Fibroblast of skin of abdomen (primary cell): ENCODE measurements around the gene NPIPB4. TPM values are rescaled to one million over a fixed set of nuclear protein-coding genes. Genes with fewer than 3 reads are reported as not detected.
"Not testable (repeated sequence)": the region's sequence is repeated elsewhere in the genome, so short reads cannot be mapped to it uniquely, and the experiment has no call there.

Experiments used
- DNase-seq: peaks from one replicate; pipeline ENCODE4 v3.0.0-alpha.2; 2013
- polyA plus RNA-seq, 2 experiments: library from polyadenylated mRNA; unstranded; fragments of 120-200 nt; gene quantifications; one replicate each; pipeline ENCODE4 v1.2.1, GENCODE V29; 2013; ENCODE audit not compliant: insufficient read length in 2 of 2

NPIPB4 gene
- 25.5 TPM for polyA plus RNA-seq (2013, experiment 1 of 2; ENCODE audit: insufficient read length)
- polyA plus RNA-seq (2013, experiment 2 of 2; ENCODE audit: insufficient read length), result 26.2 TPM

- DNase-seq, result not testable (repeated sequence)
These were observed at the start of gene NPIPB4 for GRCh38 chr16:21857656-21858055. TSS of gene NPIPB4 (minus strand) at chr16:21857756. CDS start at chr16:21857378, 378 bp downstream.

GRCh38 chr16:21898998-21899397 lies 41.4 kb upstream of the NPIPB4 start:
- DNase-seq, result not testable (repeated sequence)

GRCh38 chr16:21881988-21882387 lies 24.4 kb upstream of the NPIPB4 start:
- DNase-seq, result not testable (repeated sequence)

- not testable (repeated sequence) for DNase-seq
These were observed 20.4 kb downstream of the NPIPB4 start for GRCh38 chr16:21837186-21837585.

GRCh38 chr16:21836334-21836733 lies 21.2 kb downstream of the NPIPB4 start:
- not testable (repeated sequence) for DNase-seq

GRCh38 chr16:21835747-21836146 lies 21.8 kb downstream of the NPIPB4 start:
- not testable (repeated sequence) for DNase-seq

GRCh38 chr16:21834211-21834610 lies 23.3 kb downstream of the NPIPB4 start:
- not testable (repeated sequence) for DNase-seq

GRCh38 chr16:21829929-21830328 lies 27.6 kb downstream of the NPIPB4 start:
- not testable (repeated sequence) for DNase-seq

- DNase-seq, result not testable (repeated sequence)
These were observed 31.4 kb downstream of the NPIPB4 start for GRCh38 chr16:21826067-21826706.

- not testable (repeated sequence) for DNase-seq
These were observed 32.0 kb downstream of the NPIPB4 start for GRCh38 chr16:21825526-21825925.

- DNase-seq, result not testable (repeated sequence)
These were observed 34.3 kb downstream of the NPIPB4 start for GRCh38 chr16:21823258-21823657.

- DNase-seq, result not testable (repeated sequence)
These were observed 36.6 kb downstream of the NPIPB4 start for GRCh38 chr16:21820908-21821465.

- peak; percentile 80 for DNase-seq
These were observed 37.3 kb downstream of the NPIPB4 start for GRCh38 chr16:21820028-21820907.

GRCh38 chr16:21819617-21820016 lies 37.9 kb downstream of the NPIPB4 start:
- not testable (repeated sequence) for DNase-seq

- DNase-seq, result not testable (repeated sequence)
These were observed 40.5 kb downstream of the NPIPB4 start for GRCh38 chr16:21817012-21817411.

- DNase-seq, result not testable (repeated sequence)
These were observed 41.9 kb downstream of the NPIPB4 start for GRCh38 chr16:21815694-21816093.

- not testable (repeated sequence) for DNase-seq
These were observed 55.2 kb downstream of the NPIPB4 start for GRCh38 chr16:21802375-21802663.

GRCh38 chr16:21801538-21802374 lies 55.8 kb downstream of the NPIPB4 start:
- DNase-seq, result peak; percentile 33

GRCh38 chr16:21798601-21799000 lies 59.0 kb downstream of the NPIPB4 start:
- DNase-seq, result not testable (repeated sequence)

- DNase-seq, result not testable (repeated sequence)
These were observed 64.2 kb downstream of the NPIPB4 start for GRCh38 chr16:21793310-21793709.

GRCh38 chr16:21790506-21790905 lies 67.0 kb downstream of the NPIPB4 start:
- DNase-seq, result not testable (repeated sequence)
